ENCODE measurements around the gene PNPLA5. TPM values are rescaled to one million over a fixed set of nuclear protein-coding genes. Genes with fewer than 3 reads are reported as not detected.

Gene PNPLA5
- polyA plus RNA-seq, 1 experiment: not detected

DNA sequence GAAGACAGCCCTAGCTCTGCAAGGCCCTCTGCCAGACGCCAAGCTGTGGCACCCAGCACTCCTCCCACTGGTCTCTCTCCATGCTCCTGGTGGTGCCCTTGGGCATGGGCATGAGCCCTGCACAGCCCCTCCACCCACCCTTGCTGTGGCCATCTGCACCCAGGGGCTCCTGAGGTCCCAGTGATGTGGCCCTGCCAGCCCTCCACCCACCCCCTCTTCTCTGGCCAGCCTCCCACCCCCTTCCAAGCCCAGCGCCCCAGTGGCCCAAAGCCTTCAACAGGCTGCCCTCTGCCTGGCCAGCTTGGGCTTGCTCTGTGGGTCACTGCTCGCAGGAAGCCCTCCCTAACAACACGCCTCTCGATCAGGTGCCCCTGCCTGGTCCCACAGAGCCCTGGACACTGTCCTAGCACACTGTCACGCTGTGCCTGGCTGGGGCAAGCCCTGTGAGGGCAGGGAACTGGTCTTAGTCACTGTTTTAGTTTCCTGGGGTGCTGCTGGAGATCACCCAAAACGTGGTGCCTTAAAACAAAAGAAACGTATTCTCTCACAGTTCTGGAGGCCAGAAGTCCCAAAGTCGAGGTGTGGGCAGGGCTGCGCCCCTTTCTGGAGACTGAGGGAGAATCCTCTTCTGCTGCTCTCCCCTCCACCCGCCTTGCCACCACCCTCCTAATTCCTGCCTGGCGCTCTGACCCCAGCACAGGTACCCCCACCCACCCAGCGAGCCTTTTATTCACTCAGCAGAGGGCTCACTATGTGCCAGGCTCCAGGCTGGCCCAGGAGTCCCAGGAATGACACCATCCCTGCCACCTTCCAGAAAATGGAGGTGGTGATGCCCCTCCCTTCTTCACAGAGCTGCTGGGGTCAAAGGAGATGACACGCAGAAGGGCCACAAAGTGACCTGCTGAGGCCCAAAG, 44.2 kb downstream of the PNPLA5 start:
- no peaks in the 10 kb centered on the region for H3K36me3 ChIP-seq (ENCODE audit: control insufficient read depth, insufficient read depth, low read length)
- H3K27me3 ChIP-seq (ENCODE audit: control insufficient read depth, insufficient read depth, low read length): peaks cover 4% of the 10 kb centered on the region
- POLR2A ChIA-PET: no interaction called here
- CTCF ChIA-PET: interaction anchor here (2.3 kb wide), 1 partner anchor 12 kb away, joined by 7 read pairs; no protein-coding TSS in a partner anchor
- no peak for DNase-seq (ENCODE audit: low read depth)
- TF ChIP-seq, protein P1, sequence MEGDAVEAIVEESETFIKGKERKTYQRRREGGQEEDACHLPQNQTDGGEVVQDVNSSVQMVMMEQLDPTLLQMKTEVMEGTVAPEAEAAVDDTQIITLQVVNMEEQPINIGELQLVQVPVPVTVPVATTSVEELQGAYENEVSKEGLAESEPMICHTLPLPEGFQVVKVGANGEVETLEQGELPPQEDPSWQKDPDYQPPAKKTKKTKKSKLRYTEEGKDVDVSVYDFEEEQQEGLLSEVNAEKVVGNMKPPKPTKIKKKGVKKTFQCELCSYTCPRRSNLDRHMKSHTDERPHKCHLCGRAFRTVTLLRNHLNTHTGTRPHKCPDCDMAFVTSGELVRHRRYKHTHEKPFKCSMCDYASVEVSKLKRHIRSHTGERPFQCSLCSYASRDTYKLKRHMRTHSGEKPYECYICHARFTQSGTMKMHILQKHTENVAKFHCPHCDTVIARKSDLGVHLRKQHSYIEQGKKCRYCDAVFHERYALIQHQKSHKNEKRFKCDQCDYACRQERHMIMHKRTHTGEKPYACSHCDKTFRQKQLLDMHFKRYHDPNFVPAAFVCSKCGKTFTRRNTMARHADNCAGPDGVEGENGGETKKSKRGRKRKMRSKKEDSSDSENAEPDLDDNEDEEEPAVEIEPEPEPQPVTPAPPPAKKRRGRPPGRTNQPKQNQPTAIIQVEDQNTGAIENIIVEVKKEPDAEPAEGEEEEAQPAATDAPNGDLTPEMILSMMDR (IDR thresholded peaks at IDR 0.05; ENCODE audit: insufficient read depth, low read depth, low read length): no peak
- H3K4me3 ChIP-seq (ENCODE audit: low read depth, low read length): no peak overlapping the region

DNA sequence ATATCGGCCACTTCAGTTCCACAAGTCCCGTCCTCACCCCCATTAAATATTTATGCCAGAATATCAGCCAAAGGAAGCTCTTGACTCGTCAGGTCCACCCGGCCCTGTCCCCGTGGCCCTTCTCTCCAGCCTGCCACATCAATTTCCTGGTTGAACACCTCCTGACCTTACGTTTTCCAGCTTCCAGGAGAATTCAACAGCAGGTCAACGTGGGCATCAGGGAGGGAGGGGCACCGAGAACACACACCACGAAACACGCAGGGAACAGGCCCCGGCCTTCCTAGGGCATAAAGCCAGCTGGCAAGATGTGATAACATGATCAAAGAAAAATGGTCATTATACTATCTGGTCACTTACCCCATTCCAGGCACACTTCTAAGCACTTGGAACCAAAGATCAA, 44.8 kb downstream of the PNPLA5 start:
- ChIA-PET POLR2A (no interaction called here), CTCF (interaction anchor here (2.3 kb wide), 1 partner anchor 12 kb away, joined by 7 read pairs; no protein-coding TSS in a partner anchor)
- DNase-seq (ENCODE audit: low read depth): no peak
- Histone ChIP-seq H3K36me3 (ENCODE audit: control insufficient read depth, insufficient read depth, low read length) (no peaks in the 10 kb centered on the region), H3K27me3 (ENCODE audit: control insufficient read depth, insufficient read depth, low read length) (peaks cover 4% of the 10 kb centered on the region), H3K4me3 (ENCODE audit: low read depth, low read length) (no peak overlapping the region)
- TF ChIP-seq, protein P1 (IDR thresholded peaks at IDR 0.05; ENCODE audit: insufficient read depth, low read depth, low read length): no peak

DNA sequence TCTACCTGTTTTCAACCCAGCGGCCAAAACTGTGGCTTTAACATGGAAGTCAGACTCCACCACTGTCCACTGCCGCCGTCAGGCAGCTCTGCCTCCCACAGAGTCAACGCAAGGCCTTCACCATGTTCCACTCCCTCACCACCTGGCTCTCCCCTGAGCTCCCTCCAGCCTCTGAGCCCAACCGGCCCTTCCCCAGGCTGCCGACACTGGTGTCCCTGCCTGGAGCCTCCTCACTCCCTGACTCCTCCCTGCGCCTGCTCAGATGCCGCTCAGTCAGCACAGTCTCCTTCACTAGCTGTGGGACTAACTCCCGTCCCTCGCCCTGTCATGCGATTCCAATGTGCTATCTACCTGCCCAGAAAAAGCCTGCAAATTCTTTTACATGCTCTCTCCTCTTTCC, 45.8 kb downstream of the PNPLA5 start:
- no peak for DNase-seq (ENCODE audit: low read depth)
- H3K4me3 ChIP-seq (ENCODE audit: low read depth, low read length): no peak overlapping the region
- CTCF ChIA-PET: interaction anchor here (1.0 kb wide), 1 partner anchor 39 kb away, joined by 5 read pairs; no protein-coding TSS in a partner anchor
- H3K27me3 ChIP-seq (ENCODE audit: control insufficient read depth, insufficient read depth, low read length): peaks cover 4% of the 10 kb centered on the region; the same call in 1 of the 2 replicates
- TF ChIP-seq, protein P1 (IDR thresholded peaks at IDR 0.05; ENCODE audit: insufficient read depth, low read depth, low read length): no peak
- POLR2A ChIA-PET: no interaction called here
- H3K36me3 ChIP-seq (ENCODE audit: control insufficient read depth, insufficient read depth, low read length): no peaks in the 10 kb centered on the region

GRCh38 chr22:43844560-43845545, 47.0 kb downstream of the PNPLA5 start:
- ChIA-PET CTCF (interaction anchor here (1.0 kb wide), 2 partner anchors 18 to 40 kb away, joined by 4 to 5 read pairs; no protein-coding TSS in a partner anchor), POLR2A (no interaction called here)
- H3K4me3 ChIP-seq (ENCODE audit: low read depth, low read length): no peak overlapping the region
- TF ChIP-seq, protein P1 (IDR thresholded peaks at IDR 0.05; ENCODE audit: insufficient read depth, low read depth, low read length): no peak
- H3K36me3 ChIP-seq (ENCODE audit: control insufficient read depth, insufficient read depth, low read length): no peaks in the 10 kb centered on the region
- peaks cover 4% of the 10 kb centered on the region; the same call in 1 of the 2 replicates for H3K27me3 ChIP-seq (ENCODE audit: control insufficient read depth, insufficient read depth, low read length)
- no peak for DNase-seq (ENCODE audit: low read depth)
